Measurements from ENCODE around the gene NOVA1. TPM values are rescaled to one million over a fixed set of nuclear protein-coding genes. Genes with fewer than 3 reads are reported as not detected.

NOVA1 gene
- total RNA-seq, 1 experiment from 2014 or later, result 11.6 TPM

- DNase-seq (ENCODE audit: low spot score) (no peak), ATAC-seq (no peak)
- H3K4me3 Mint-ChIP-seq, result no peak overlapping the region
- H3K27me3 Mint-ChIP-seq (ENCODE audit: low read depth), result no peaks in the 10 kb centered on the region
- peaks cover 7% of the 10 kb centered on the region; the same call in 1 of the 2 replicates for H3K9me3 Mint-ChIP-seq
- POLR2A ChIA-PET, result no interaction called here
- TF ChIP-seq ELF4 (CRISPR knock-in tag; IDR thresholded peaks at IDR 0.05; ENCODE audit: low read depth) (no peak), MAX (CRISPR knock-in tag; IDR thresholded peaks at IDR 0.05) (no peak), CTCF (IDR thresholded peaks at IDR 0.05) (no peak), EMX1 (CRISPR knock-in tag; IDR thresholded peaks at IDR 0.05) (no peak), ETV6 (CRISPR knock-in tag; IDR thresholded peaks at IDR 0.05) (no peak), AFF4 (CRISPR knock-in tag; IDR thresholded peaks at IDR 0.05; ENCODE audit: borderline replicate concordance) (no peak), E2F5 (CRISPR knock-in tag; IDR thresholded peaks at IDR 0.05) (no peak), TEAD1 (CRISPR knock-in tag; IDR thresholded peaks at IDR 0.05) (no peak)
- no peak overlapping the region for H3K27ac Mint-ChIP-seq
- H3K4me1 Mint-ChIP-seq, result peaks cover 16% of the 10 kb centered on the region
- no peaks in the 10 kb centered on the region for H3K36me3 Mint-ChIP-seq
- CTCF ChIA-PET, result no interaction called here
These were observed 183.7 kb downstream of the NOVA1 start for GRCh38 chr14:26414103-26414502.

- POLR2A ChIA-PET, result no interaction called here
- CTCF ChIA-PET, result no interaction called here
- TF ChIP-seq ZNF281 (CRISPR knock-in tag; IDR thresholded peaks at IDR 0.05) (no peak), IRF1 (CRISPR knock-in tag; IDR thresholded peaks at IDR 0.05) (no peak), USF2 (CRISPR knock-in tag; IDR thresholded peaks at IDR 0.05) (no peak)
- DNase-seq (ENCODE audit: low spot score) (no peak), ATAC-seq (no peak)
- H3K27me3 Mint-ChIP-seq (ENCODE audit: low read depth), result no peaks in the 10 kb centered on the region
- no peak overlapping the region for H3K27ac Mint-ChIP-seq
- no peaks in the 10 kb centered on the region for H3K36me3 Mint-ChIP-seq
- H3K4me1 Mint-ChIP-seq, result peaks cover 16% of the 10 kb centered on the region
- H3K9me3 Mint-ChIP-seq, result peaks cover 7% of the 10 kb centered on the region; the same call in 1 of the 2 replicates
- no peak overlapping the region for H3K4me3 Mint-ChIP-seq
These were observed 185.4 kb downstream of the NOVA1 start for GRCh38 chr14:26412421-26412820.

Measured in WTC11 (cell line).